Suprapubic skin (tissue), 4 donors: ENCODE results near the gene FN3KRP.

Experiments used
- CTCF ChIP-seq, 2 donors: fragments of 200-600 bp in 1 of 2; fragments of 450-650 bp in 1 of 2; sonication (generic) in 1 of 2; IDR thresholded peaks; one replicate each; pipeline ENCODE4 v1.5.1; 2016 to 2019; ENCODE audit warnings: antibody characterized with exemption in 2 of 2, mild to moderate bottlenecking in 1 of 2, moderate library complexity in 1 of 2
- EP300 ChIP-seq: sonication (generic); formaldehyde crosslinking; IDR thresholded peaks from one replicate; pipeline ENCODE4 v1.6.1; 2017; ENCODE audit warnings: antibody characterized with exemption
- POLR2A ChIP-seq, 2 donors: fragments of 450-650 bp; IDR thresholded peaks; one replicate each; pipeline ENCODE4 v1.6.1; 2017; ENCODE audit warnings: antibody characterized with exemption in 2 of 2, mild to moderate bottlenecking in 2 of 2, moderate library complexity in 2 of 2
- POLR2AphosphoS5 ChIP-seq, 3 donors: sonication (generic); formaldehyde crosslinking; IDR thresholded peaks; one replicate each; pipeline ENCODE4 v1.6.1; 2017; ENCODE audit warnings: antibody characterized with exemption in 3 of 3

GRCh38 chr17:82736511-82737185 is 20.1 kb downstream of the FN3KRP start:
- no peak for TF ChIP-seq CTCF (IDR thresholded peaks at IDR 0.05)
- no peak for TF ChIP-seq EP300
- TF ChIP-seq POLR2AphosphoS5 (IDR thresholded peaks at IDR 0.05): no peak
- no peak for TF ChIP-seq POLR2A (IDR thresholded peaks at IDR 0.05)
